ENCODE results near the gene PDS5B.
"Not testable (repeated sequence)": the region's sequence is repeated elsewhere in the genome, so short reads cannot be mapped to it uniquely, and the experiment has no call there.

PDS5B gene

GRCh38 chr13:32545083-32545482 is 41.2 kb upstream of the PDS5B start:
- H3K9me3 ChIP-seq: no peaks in the 10 kb centered on the region
- no peak for DNase-seq
- intact Hi-C loops (cut with DNase I; ENCODE audit: low total_unique reads): no loop called here
- H3K27me3 ChIP-seq: no peaks in the 10 kb centered on the region
- no peak overlapping the region for H3K4me3 ChIP-seq
- H3K36me3 ChIP-seq: no peaks in the 10 kb centered on the region
- no peak overlapping the region for H3K27ac ChIP-seq
- H3K4me1 ChIP-seq: no peaks in the 10 kb centered on the region
- no peak for TF ChIP-seq CTCF (IDR thresholded peaks at IDR 0.05)

- TF ChIP-seq CTCF (IDR thresholded peaks at IDR 0.05): no peak
- H3K4me3 ChIP-seq: no peak overlapping the region
- no peak overlapping the region for H3K27ac ChIP-seq
- H3K4me1 ChIP-seq: no peaks in the 10 kb centered on the region
- intact Hi-C loops (cut with DNase I; ENCODE audit: low total_unique reads): no loop called here
- H3K36me3 ChIP-seq: no peaks in the 10 kb centered on the region
- no peak for DNase-seq
- no peaks in the 10 kb centered on the region for H3K27me3 ChIP-seq
- H3K9me3 ChIP-seq: no peaks in the 10 kb centered on the region
Observed at GRCh38 chr13:32548837-32549236, 37.4 kb upstream of the PDS5B start.

- Histone ChIP-seq H3K36me3 (no peaks in the 10 kb centered on the region), H3K4me1 (no peaks in the 10 kb centered on the region), H3K9me3 (no peaks in the 10 kb centered on the region), H3K4me3 (no peak overlapping the region), H3K27me3 (no peaks in the 10 kb centered on the region), H3K27ac (no peak overlapping the region)
- no peak for TF ChIP-seq CTCF (IDR thresholded peaks at IDR 0.05)
- intact Hi-C loops (cut with DNase I; ENCODE audit: low total_unique reads): no loop called here
- DNase-seq: no peak
Observed at GRCh38 chr13:32549788-32550187, 36.5 kb upstream of the PDS5B start.

GRCh38 chr13:32553720-32554119 is 32.5 kb upstream of the PDS5B start:
- Histone ChIP-seq H3K9me3 (no peaks in the 10 kb centered on the region), H3K4me3 (no peak overlapping the region), H3K27me3 (no peaks in the 10 kb centered on the region), H3K4me1 (no peaks in the 10 kb centered on the region), H3K27ac (no peak overlapping the region), H3K36me3 (no peaks in the 10 kb centered on the region)
- TF ChIP-seq CTCF (IDR thresholded peaks at IDR 0.05): no peak
- DNase-seq: no peak
- intact Hi-C loops (cut with DNase I; ENCODE audit: low total_unique reads): no loop called here

GRCh38 chr13:32555613-32556012 is 30.6 kb upstream of the PDS5B start:
- H3K27me3 ChIP-seq: no peaks in the 10 kb centered on the region
- no peak for TF ChIP-seq CTCF (IDR thresholded peaks at IDR 0.05)
- H3K27ac ChIP-seq: no peak overlapping the region
- intact Hi-C loops (cut with DNase I; ENCODE audit: low total_unique reads): no loop called here
- DNase-seq: no peak
- no peaks in the 10 kb centered on the region for H3K4me1 ChIP-seq
- no peaks in the 10 kb centered on the region for H3K9me3 ChIP-seq
- H3K4me3 ChIP-seq: no peak overlapping the region
- no peaks in the 10 kb centered on the region for H3K36me3 ChIP-seq

- H3K27me3 ChIP-seq; H3K36me3 ChIP-seq; DNase-seq; H3K4me3 ChIP-seq; intact Hi-C loops (cut with DNase I; ENCODE audit: low total_unique reads); H3K27ac ChIP-seq; H3K9me3 ChIP-seq; H3K4me1 ChIP-seq: not testable (repeated sequence)
Observed at GRCh38 chr13:32560842-32561241, 25.4 kb upstream of the PDS5B start.

GRCh38 chr13:32575687-32576086 is 10.6 kb upstream of the PDS5B start:
- intact Hi-C loops (cut with DNase I; ENCODE audit: low total_unique reads): not testable (repeated sequence)

More at GRCh38 chr13:32575687-32576086, 10.6 kb upstream of the PDS5B start:
- H3K36me3 ChIP-seq, DNase-seq, H3K27ac ChIP-seq, H3K4me3 ChIP-seq, H3K9me3 ChIP-seq, H3K4me1 ChIP-seq, H3K27me3 ChIP-seq: not testable (repeated sequence)

Data from tibial artery (tissue), 4 donors.